Adrenal gland (tissue), 12 donors: ENCODE measurements around the gene NLRP6. TPM values are rescaled to one million over a fixed set of nuclear protein-coding genes. Genes with fewer than 3 reads are reported as not detected.
"Not testable (repeated sequence)": the region's sequence is repeated elsewhere in the genome, so short reads cannot be mapped to it uniquely, and the experiment has no call there.

Experiments used
- DNase-seq, 7 donors: peaks; one replicate each; pipeline ENCODE4 v3.0.0-alpha.2; 2019 to 2020
- H3K27ac ChIP-seq, 5 donors: fragments of 200-600 bp; sonication (generic) in 4 of 5; 1 replicate in 3 of 5; 2 replicates in 2 of 5; pipeline versions ENCODE4 v1.5.1 to v1.8.0; 2016 to 2020; ENCODE audit warnings: mild to moderate bottlenecking in 1 of 5
- H3K27me3 ChIP-seq: fragments of 200-600 bp; 2 replicates; pipeline ENCODE4 v1.8.0; 2021
- H3K36me3 ChIP-seq, 2 donors: fragments of 200-600 bp; replicated peaks in 1 of 2; 1 replicate in 1 of 2; 2 replicates in 1 of 2; pipeline versions ENCODE4 v1.5.1 to v1.8.0; 2018 to 2022
- H3K4me1 ChIP-seq, 2 donors: fragments of 200-600 bp; replicated peaks in 1 of 2; 1 replicate in 1 of 2; 2 replicates in 1 of 2; pipeline versions ENCODE4 v1.5.1 to v1.8.0; 2018 to 2021
- H3K4me3 ChIP-seq, 4 donors: fragments of 200-600 bp; sonication (generic) in 3 of 4; one replicate each; pipeline ENCODE4 v1.5.1; 2016 to 2018
- H3K9me3 ChIP-seq, 3 donors: fragments of 200-600 bp; sonication (generic) in 1 of 3; replicated peaks in 1 of 3; 1 replicate in 2 of 3; 2 replicates in 1 of 3; pipeline versions ENCODE4 v1.5.1 to v1.8.0; 2016 to 2021
- POLR2A ChIP-seq, 2 donors: fragments of 450-650 bp; IDR thresholded peaks; one replicate each; pipeline ENCODE4 v1.6.1; 2017; ENCODE audit warnings: antibody characterized with exemption in 2 of 2, mild to moderate bottlenecking in 2 of 2, moderate library complexity in 1 of 2
- WGBS, 4 donors: extraction: QIAGEN DNeasy Blood & Tissue Kit in 2 of 4; methylation state at CpG; one replicate each; pipeline versions ENCODE4 v1.1.5 to v1.1.7; 2013 to 2017; 5-methylcytosine and 5-hydroxymethylcytosine counted together
- intact Hi-C, 2 donors: fragments of 100-400 bp; cut with DNase I; formaldehyde crosslinking; loops; one replicate each; pipeline versions ENCODE4 v1.14.1 to v1.15.0; 2022 to 2023
- polyA plus RNA-seq, 3 donors: library from polyadenylated mRNA; stranded (reverse); fragments of 200-250 nt in 2 of 3; fragments of 350-450 nt in 1 of 3; fragmentation: Illumina TruSeq in 1 of 3; extraction: RNeasy Lipid Tissue Mini Kit (QIAGEN cat#74804) in 1 of 3; gene quantifications; one replicate each; pipeline ENCODE4 v1.2.3, GENCODE V29; 2013 to 2014
- total RNA-seq, 9 donors: library from RNA; depleted of rRNA in 4 of 9; stranded (reverse); fragments of >200 nt in 4 of 9; fragments of 120-200 nt in 1 of 9; fragmentation: NEBNext Ultra II Directional in 1 of 9; extraction: Animal tissue kit (Norgen Biotek cat#: 25700) in 1 of 9; gene quantifications; one replicate each; pipeline versions ENCODE4 v1.1.0 to v1.2.4, GENCODE V29; 2013 to 2023
- TF ChIP-seq, protein P1 (sequence below), 6 experiments: fragments of 450-650 bp in 4 of 6; fragments of 200-600 bp in 2 of 6; sonication (generic) in 1 of 6; IDR thresholded peaks; 1 replicate in 5 of 6; 2 replicates in 1 of 6; pipeline versions ENCODE4 v1.5.1 to v1.8.0; 2016 to 2021; ENCODE audit warnings: antibody characterized with exemption in 6 of 6, mild to moderate bottlenecking in 2 of 6, moderate library complexity in 1 of 6
- donor health status: healthy with polysubstance abuse.
- donor health status: Bipolar disorder and iron deficiency.
- donor health status: DM: yes; HTN: yes; CAD: no.
- donor health status: DM: no; HTN: no; CAD: no.
- donor health status: DM: no; HTN: no; CAD: no.
- donor health status: DM: yes; HTN: yes; CAD: no.

The NLRP6 gene
- total and polyA plus RNA-seq, 12 donors, result 0.14 to 0.69 (median 0.24) TPM; not detected in 5

DNA sequence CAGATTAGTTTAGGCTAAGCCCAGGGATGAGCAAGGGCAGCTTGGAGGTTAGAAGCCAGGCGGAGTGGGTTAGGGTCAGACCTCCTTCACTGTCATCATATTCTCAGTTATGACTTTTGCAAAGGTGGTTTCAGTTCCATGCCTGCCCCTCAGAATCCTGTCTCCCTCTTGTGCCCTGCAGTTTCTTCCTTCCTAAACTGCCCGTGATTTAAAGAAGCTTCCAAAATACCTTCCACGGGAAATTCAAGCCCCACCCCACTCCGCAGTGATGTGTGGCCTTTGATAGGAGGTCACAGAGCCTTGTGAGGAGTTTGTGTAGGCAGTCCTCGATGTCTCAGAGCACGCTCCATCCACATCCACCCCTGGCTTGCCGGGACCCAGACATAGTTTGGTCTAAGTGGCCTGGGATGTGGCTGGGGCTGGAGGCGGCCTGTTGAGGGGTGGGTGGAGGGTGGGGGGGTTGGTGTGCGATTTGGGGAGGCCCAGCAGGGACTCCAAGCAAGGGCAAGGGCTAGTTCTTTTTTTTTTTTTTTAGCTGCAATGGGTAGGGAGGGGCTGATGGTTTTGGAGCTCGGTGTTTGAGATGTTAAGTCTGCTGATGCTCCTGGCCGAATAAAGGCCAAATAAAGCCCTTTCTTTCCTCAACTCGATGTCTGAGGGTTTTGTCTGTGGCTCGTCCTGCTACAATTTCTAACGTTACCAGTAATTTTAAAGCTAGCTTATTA lies 34.0 kb downstream of the NLRP6 start:
- Histone ChIP-seq H3K9me3 (no peaks in the 10 kb centered on the region), H3K27ac (peak overlapping the region in 3 of 5 donors; percentile 64 to 89 (median 74)), H3K36me3 (no peaks in the 10 kb centered on the region), H3K4me3 (peak overlapping the region in 1 of 4 donors; percentile 44), H3K27me3 (peaks cover 16% of the 10 kb centered on the region), H3K4me1 (peaks cover 6 to 37% of the 10 kb centered on the region in 2 donors)
- no peak for DNase-seq
- intact Hi-C loops, result no loop called here
- 51 to 63% (median 61%) methylated on average over 14 of the region's 14 CpGs for WGBS, 4 donors
- peak in 1 of 2 donors; percentile 16 for TF ChIP-seq POLR2A (IDR thresholded peaks at IDR 0.05)
- TF ChIP-seq, protein P1, sequence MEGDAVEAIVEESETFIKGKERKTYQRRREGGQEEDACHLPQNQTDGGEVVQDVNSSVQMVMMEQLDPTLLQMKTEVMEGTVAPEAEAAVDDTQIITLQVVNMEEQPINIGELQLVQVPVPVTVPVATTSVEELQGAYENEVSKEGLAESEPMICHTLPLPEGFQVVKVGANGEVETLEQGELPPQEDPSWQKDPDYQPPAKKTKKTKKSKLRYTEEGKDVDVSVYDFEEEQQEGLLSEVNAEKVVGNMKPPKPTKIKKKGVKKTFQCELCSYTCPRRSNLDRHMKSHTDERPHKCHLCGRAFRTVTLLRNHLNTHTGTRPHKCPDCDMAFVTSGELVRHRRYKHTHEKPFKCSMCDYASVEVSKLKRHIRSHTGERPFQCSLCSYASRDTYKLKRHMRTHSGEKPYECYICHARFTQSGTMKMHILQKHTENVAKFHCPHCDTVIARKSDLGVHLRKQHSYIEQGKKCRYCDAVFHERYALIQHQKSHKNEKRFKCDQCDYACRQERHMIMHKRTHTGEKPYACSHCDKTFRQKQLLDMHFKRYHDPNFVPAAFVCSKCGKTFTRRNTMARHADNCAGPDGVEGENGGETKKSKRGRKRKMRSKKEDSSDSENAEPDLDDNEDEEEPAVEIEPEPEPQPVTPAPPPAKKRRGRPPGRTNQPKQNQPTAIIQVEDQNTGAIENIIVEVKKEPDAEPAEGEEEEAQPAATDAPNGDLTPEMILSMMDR (IDR thresholded peaks at IDR 0.05), result no peak

DNA sequence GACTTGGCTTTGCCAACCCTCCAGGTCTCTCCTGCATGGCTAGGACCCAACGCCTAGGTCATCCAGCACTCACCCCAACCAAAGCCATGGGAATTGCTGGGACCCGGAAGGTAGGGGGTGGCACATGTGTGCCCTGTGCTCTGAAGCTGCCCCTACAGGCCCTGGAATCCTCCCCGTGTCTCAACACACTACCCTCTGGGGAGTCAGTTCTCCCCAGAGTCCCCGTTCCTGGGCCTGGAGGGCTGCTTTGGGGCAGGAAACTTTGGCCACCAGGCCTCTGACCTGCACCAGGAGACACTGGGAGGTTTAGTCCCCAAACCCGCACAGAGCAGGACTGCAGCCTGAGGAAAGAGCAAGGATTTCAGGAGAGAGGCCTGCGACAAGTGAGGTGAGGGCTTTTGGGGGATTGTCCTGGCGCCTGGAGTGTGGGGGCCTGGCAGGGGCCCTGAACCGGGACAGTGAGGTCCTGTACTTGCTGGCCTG lies 35.1 kb downstream of the NLRP6 start:
- peaks cover 16% of the 10 kb centered on the region for H3K27me3 ChIP-seq
- TF ChIP-seq, protein P1 (IDR thresholded peaks at IDR 0.05), result no peak
- TF ChIP-seq POLR2A (IDR thresholded peaks at IDR 0.05), result no peak
- H3K4me1 ChIP-seq, result peaks cover 6 to 35% of the 10 kb centered on the region in 2 donors
- no peaks in the 10 kb centered on the region for H3K9me3 ChIP-seq
- peak overlapping the region in 3 of 5 donors; percentile 64 to 89 (median 74) for H3K27ac ChIP-seq
- intact Hi-C loops, result no loop called here
- WGBS, 4 donors, result 64 to 85% (median 72%) methylated on average over 5 to 8 of the region's 8 CpGs
- H3K36me3 ChIP-seq, result no peaks in the 10 kb centered on the region
- DNase-seq, result no peak
- peak overlapping the region in 1 of 4 donors; percentile 45 for H3K4me3 ChIP-seq

DNA sequence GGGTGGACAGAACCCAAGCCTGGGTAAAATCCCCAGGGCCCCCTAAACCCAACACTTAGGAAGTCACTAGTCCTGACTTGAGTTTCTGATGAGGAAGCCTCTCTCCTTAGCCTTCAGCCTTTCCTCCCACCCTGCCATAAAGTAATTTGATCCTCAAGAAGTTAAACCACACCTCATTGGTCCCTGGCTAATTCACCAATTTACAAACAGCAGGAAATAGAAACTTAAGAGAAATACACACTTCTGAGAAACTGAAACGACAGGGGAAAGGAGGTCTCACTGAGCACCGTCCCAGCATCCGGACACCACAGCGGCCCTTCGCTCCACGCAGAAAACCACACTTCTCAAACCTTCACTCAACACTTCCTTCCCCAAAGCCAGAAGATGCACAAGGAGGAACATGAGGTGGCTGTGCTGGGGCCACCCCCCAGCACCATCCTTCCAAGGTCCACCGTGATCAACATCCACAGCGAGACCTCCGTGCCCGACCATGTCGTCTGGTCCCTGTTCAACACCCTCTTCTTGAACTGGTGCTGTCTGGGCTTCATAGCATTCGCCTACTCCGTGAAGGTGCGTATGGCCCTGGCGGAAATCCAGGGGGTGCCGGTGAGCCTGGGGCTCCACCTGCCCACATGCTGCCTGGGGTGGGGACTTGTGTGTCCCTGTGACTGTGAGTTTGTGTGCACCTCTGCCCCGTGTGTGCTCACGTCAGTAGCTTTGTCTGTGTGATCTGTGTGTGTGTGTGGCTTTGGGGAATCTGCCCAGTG lies 35.8 kb downstream of the NLRP6 start, which contains the start of gene IFITM1:
TSS of gene IFITM1 (plus strand) at position 254 of the 767 bp plus-strand sequence. CDS start at position 385, 131 bp downstream.
- H3K27me3 ChIP-seq, result peaks cover 16% of the 10 kb centered on the region
- TF ChIP-seq, protein P1 (IDR thresholded peaks at IDR 0.05), result no peak
- peak; percentile 35 to 52 for TF ChIP-seq POLR2A (IDR thresholded peaks at IDR 0.05)
- H3K4me1 ChIP-seq, result peaks cover 6 to 35% of the 10 kb centered on the region in 2 donors
- H3K4me3 ChIP-seq, result peak within 1 kb of the TSS in 1 of 4 donors; percentile 45
- peak in 1 of 7 donors; percentile 67 for DNase-seq
- H3K36me3 ChIP-seq, result no peaks in the 10 kb centered on the region
- H3K27ac ChIP-seq, result peak within 1 kb of the TSS in 3 of 5 donors; percentile 64 to 89 (median 74)
- 41 to 56% (median 53%) methylated on average over 15 to 18 of the region's 18 CpGs for WGBS, 4 donors
- no peaks in the 10 kb centered on the region for H3K9me3 ChIP-seq
- intact Hi-C loops, result no loop called here

DNA sequence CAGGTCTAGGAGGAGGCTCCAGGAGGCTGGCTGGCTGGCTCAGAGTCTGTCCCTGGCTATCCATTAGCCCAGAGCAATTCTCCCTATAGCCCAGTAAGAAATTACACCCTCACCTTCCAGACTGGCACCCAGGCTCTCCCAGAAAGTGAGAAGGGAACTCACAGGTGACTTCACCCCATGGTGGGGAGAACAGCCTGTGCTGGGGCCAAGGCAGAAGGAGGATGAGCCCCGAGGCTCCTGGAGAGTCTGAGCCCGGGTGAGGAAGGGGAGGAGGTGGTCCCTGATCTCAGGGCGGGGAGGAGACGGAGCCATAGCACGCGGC lies 36.3 kb downstream of the NLRP6 start:
- H3K9me3 ChIP-seq, intact Hi-C loops, DNase-seq, H3K36me3 ChIP-seq: not testable (repeated sequence)
- WGBS, 4 donors, result 45 to 53% (median 47%) methylated on average over 2 to 6 of the region's 6 CpGs
- Histone ChIP-seq H3K27me3 (peaks cover 16% of the 10 kb centered on the region), H3K27ac (peak overlapping the region in 3 of 5 donors; percentile 52 to 89 (median 74)), H3K4me3 (peak overlapping the region in 1 of 4 donors; percentile 45), H3K4me1 (peaks cover 6 to 31% of the 10 kb centered on the region in 2 donors)
